Stomach (tissue), 9 donors: ENCODE data around the gene PIK3R4. TPM values are rescaled to one million over a fixed set of nuclear protein-coding genes. Genes with fewer than 3 reads are reported as not detected.

Experiments
- DNase-seq, 2 donors: peaks; one replicate each; pipeline versions ENCODE4 v3.0.0 to v3.0.0-alpha.2; 2013 to 2019
- H3K27ac ChIP-seq, 5 donors: fragments of 200-600 bp in 4 of 5; sonication (generic) in 4 of 5; one replicate each; pipeline ENCODE4 v1.5.1; 2013 to 2019; ENCODE audit warnings: mild to moderate bottlenecking in 1 of 5, moderate library complexity in 1 of 5
- H3K27me3 ChIP-seq, 3 donors: fragments of 200-600 bp; sonication (generic); one replicate each; pipeline ENCODE4 v1.5.1; 2017 to 2019; ENCODE audit warnings: mixed run types in 1 of 3
- H3K36me3 ChIP-seq, 4 donors: fragments of 200-600 bp; sonication (generic); 1 replicate in 3 of 4; 2 replicates in 1 of 4; pipeline ENCODE4 v1.5.1; 2016 to 2019
- H3K4me1 ChIP-seq, 4 donors: fragments of 200-600 bp; sonication (generic); one replicate each; pipeline ENCODE4 v1.5.1; 2016 to 2019
- H3K4me3 ChIP-seq, 4 donors: fragments of 200-600 bp; sonication (generic) in 3 of 4; one replicate each; pipeline ENCODE4 v1.5.1; 2016 to 2019; ENCODE audit warnings: mild to moderate bottlenecking in 1 of 4
- H3K9me3 ChIP-seq, 4 donors: fragments of 200-600 bp; sonication (generic); one replicate each; pipeline ENCODE4 v1.5.1; 2016 to 2019
- CTCF ChIP-seq, 7 experiments: fragments of 450-650 bp in 4 of 7; fragments of 200-600 bp in 3 of 7; sonication (generic) in 3 of 7; IDR thresholded peaks; one replicate each; pipeline ENCODE4 v1.5.1; 2016 to 2019; ENCODE audit warnings: antibody characterized with exemption in 7 of 7, control low read depth in 2 of 7, mild to moderate bottlenecking in 1 of 7
- EP300 ChIP-seq: sonication (generic); formaldehyde crosslinking; IDR thresholded peaks from one replicate; pipeline ENCODE4 v1.6.1; 2017; ENCODE audit warnings: antibody characterized with exemption
- POLR2A ChIP-seq, 4 donors: fragments of 450-650 bp; IDR thresholded peaks; one replicate each; pipeline ENCODE4 v1.6.1; 2016; ENCODE audit warnings: antibody characterized with exemption in 4 of 4, control low read depth in 2 of 4, mild to moderate bottlenecking in 1 of 4, moderate library complexity in 1 of 4
- POLR2AphosphoS5 ChIP-seq, 3 donors: sonication (generic); formaldehyde crosslinking; IDR thresholded peaks; one replicate each; pipeline ENCODE4 v1.6.1; 2016; ENCODE audit warnings: antibody characterized with exemption in 3 of 3
- WGBS, 5 donors: extraction: QIAGEN DNeasy Blood & Tissue Kit in 3 of 5; methylation state at CpG; one replicate each; pipeline versions ENCODE4 v1.1.5 to v1.1.7; 2013 to 2018; 5-methylcytosine and 5-hydroxymethylcytosine counted together
- intact Hi-C: fragments of 100-400 bp; cut with DNase I; formaldehyde crosslinking; loops from one replicate; pipeline ENCODE4 v1.15.1; 2023; ENCODE audit warnings: low total_unique reads
- polyA plus RNA-seq, 3 donors: library from polyadenylated mRNA; stranded (reverse); fragments of 200-250 nt; gene quantifications; one replicate each; pipeline ENCODE4 v1.2.3, GENCODE V29; 2013
- total RNA-seq, 5 donors: library from RNA; depleted of rRNA; stranded (reverse); fragments of >200 nt; gene quantifications; one replicate each; pipeline versions ENCODE4 v1.1.0 to v1.2.3, GENCODE V29; 2014 to 2016
- donor health status: healthy with polysubstance abuse.
- donor health status: Bipolar disorder and iron deficiency.
- donor health status: healthy.

Gene PIK3R4
- total and polyA plus RNA-seq, 8 donors: 6.4 to 45.5 (median 19.7) TPM

GRCh38 chr3:130770644-130771043 is 24.0 kb upstream of the PIK3R4 start:
- H3K27me3 ChIP-seq: no peaks in the 10 kb centered on the region
- no peak for DNase-seq
- H3K9me3 ChIP-seq: no peaks in the 10 kb centered on the region
- no peak overlapping the region for H3K27ac ChIP-seq
- no peaks in the 10 kb centered on the region for H3K36me3 ChIP-seq
- no peak for TF ChIP-seq CTCF (IDR thresholded peaks at IDR 0.05)
- no peak for TF ChIP-seq POLR2AphosphoS5 (IDR thresholded peaks at IDR 0.05)
- TF ChIP-seq EP300: no peak
- no peak for TF ChIP-seq POLR2A (IDR thresholded peaks at IDR 0.05)
- WGBS, 5 donors: 55 to 88% (median 84%) methylated on average over 2 of the region's 2 CpGs
- intact Hi-C loops: no loop called here
- peaks cover 0 to 12% (median 5%) of the 10 kb centered on the region in 4 donors for H3K4me1 ChIP-seq
- no peak overlapping the region for H3K4me3 ChIP-seq

- WGBS, 5 donors: 77 to 86% (median 85%) methylated on average over 9 of the region's 9 CpGs
- no peaks in the 10 kb centered on the region for H3K27me3 ChIP-seq
- H3K4me1 ChIP-seq: peaks cover 0 to 9% (median 4%) of the 10 kb centered on the region in 4 donors
- H3K9me3 ChIP-seq: no peaks in the 10 kb centered on the region
- H3K4me3 ChIP-seq: no peak overlapping the region
- intact Hi-C loops: loop anchor here (5.0 kb wide), 1 partner anchor 125 kb away; no protein-coding TSS in a partner anchor
- no peaks in the 10 kb centered on the region for H3K36me3 ChIP-seq
- TF ChIP-seq CTCF (IDR thresholded peaks at IDR 0.05) (no peak), POLR2AphosphoS5 (IDR thresholded peaks at IDR 0.05) (no peak), POLR2A (IDR thresholded peaks at IDR 0.05) (no peak), EP300 (no peak)
- no peak for DNase-seq
- no peak overlapping the region for H3K27ac ChIP-seq
Measured at GRCh38 chr3:130761730-130762311, 15.2 kb upstream of the PIK3R4 start.

GRCh38 chr3:130760922-130761321 is 14.3 kb upstream of the PIK3R4 start:
- H3K27ac ChIP-seq: no peak overlapping the region
- no peaks in the 10 kb centered on the region for H3K27me3 ChIP-seq
- H3K4me1 ChIP-seq: peaks cover 0 to 9% (median 4%) of the 10 kb centered on the region in 4 donors
- no peaks in the 10 kb centered on the region for H3K36me3 ChIP-seq
- no peak for DNase-seq
- H3K4me3 ChIP-seq: no peak overlapping the region
- no peak for TF ChIP-seq POLR2AphosphoS5 (IDR thresholded peaks at IDR 0.05)
- intact Hi-C loops: loop anchor here (5.0 kb wide), 1 partner anchor 126 kb away; no protein-coding TSS in a partner anchor
- 72 to 88% (median 84%) methylated on average over 1 of the region's 1 CpG for WGBS, 5 donors
- no peaks in the 10 kb centered on the region for H3K9me3 ChIP-seq

GRCh38 chr3:130759692-130760338 is 13.2 kb upstream of the PIK3R4 start:
- H3K4me3 ChIP-seq: no peak overlapping the region
- H3K27ac ChIP-seq: no peak overlapping the region
- no peaks in the 10 kb centered on the region for H3K9me3 ChIP-seq
- intact Hi-C loops: loop anchor here (5.0 kb wide), 1 partner anchor 127 kb away; no protein-coding TSS in a partner anchor
- no peaks in the 10 kb centered on the region for H3K36me3 ChIP-seq
- DNase-seq: peak; percentile 62 to 83
- WGBS, 5 donors: 0 to 4% (median 1%) methylated on average over 4 of the region's 4 CpGs
- TF ChIP-seq POLR2A (IDR thresholded peaks at IDR 0.05) (no peak), CTCF (IDR thresholded peaks at IDR 0.05) (peak in 5 of 7 experiments; percentile 49 to 80 (median 76)), POLR2AphosphoS5 (IDR thresholded peaks at IDR 0.05) (peak in 1 of 3 donors; percentile 26), EP300 (no peak)
- peaks cover 0 to 9% (median 4%) of the 10 kb centered on the region in 4 donors for H3K4me1 ChIP-seq
- no peaks in the 10 kb centered on the region for H3K27me3 ChIP-seq
